IMR-90 (cell line): ENCODE results near the gene RFPL3. TPM values are rescaled to one million over a fixed set of nuclear protein-coding genes. Genes with fewer than 3 reads are reported as not detected.

ENCODE experiments used
- ATAC-seq: fragments of 200-7000 bp; cut with Tn5 transposase; 2 replicates; pipeline ENCODE4 v1.9.1; 2020; ENCODE audit warnings: low read depth, mild to moderate bottlenecking, moderate library complexity
- BruUV-seq: library from RNA; stranded (reverse); fragments of 400-500 nt; replicated peaks from 2 replicates; lab custom pipeline; 2021; lab: Mats Ljungman, UMichigan
- CTCF ChIA-PET: fragments of 300-600 bp; formaldehyde crosslinking; extraction: SDS; loops from one replicate; lab custom pipeline; 2021; ENCODE audit warnings: antibody characterized with exemption; lab: Yijun Ruan, JAX
- POLR2A ChIA-PET: fragments of 300-600 bp; sonication (Branson Sonifier 250); formaldehyde crosslinking; loops from one replicate; lab custom pipeline; 2022; ENCODE audit warnings: antibody characterized with exemption; ENCODE audit not compliant: unreplicated experiment; lab: Charles Lee
- DNase-seq: peaks from one replicate; pipeline ENCODE4 v3.0.0; 2013
- H2AFZ ChIP-seq: replicated peaks from 2 replicates; pipeline ENCODE3; 2013; ENCODE audit warnings: low read length, mild to moderate bottlenecking; ENCODE audit not compliant: poor library complexity
- H2AK5ac ChIP-seq: 2 replicates; pipeline ENCODE4 v1.6.1; 2013; ENCODE audit warnings: low read depth, low read length, inconsistent platforms
- H2AK9ac ChIP-seq: replicated peaks from 2 replicates; pipeline ENCODE3; 2013; ENCODE audit warnings: mild to moderate bottlenecking, low read depth, low read length, moderate library complexity; ENCODE audit not compliant: poor library complexity
- H2BK120ac ChIP-seq: 2 replicates; pipeline ENCODE4 v1.6.1; 2013; ENCODE audit warnings: low read depth, low read length, inconsistent platforms
- H2BK15ac ChIP-seq: 3 replicates; pipeline ENCODE4 v1.6.1; 2013; ENCODE audit warnings: low read depth, low read length, inconsistent platforms
- H2BK20ac ChIP-seq: 2 replicates; pipeline ENCODE4 v1.6.1; 2013; ENCODE audit warnings: low read depth, mild to moderate bottlenecking, inconsistent platforms, low read length, moderate library complexity
- H2BK5ac ChIP-seq: 2 replicates; pipeline ENCODE4 v1.6.1; 2013; ENCODE audit warnings: mild to moderate bottlenecking, low read depth, low read length, inconsistent platforms; ENCODE audit not compliant: poor library complexity, severe bottlenecking
- H3K14ac ChIP-seq: replicated peaks from 2 replicates; pipeline ENCODE4 v1.6.1; 2013; ENCODE audit warnings: low read depth, low read length, inconsistent platforms
- H3K18ac ChIP-seq: 2 replicates; pipeline ENCODE4 v1.6.1; 2013; ENCODE audit warnings: low read depth, low read length, control low read depth
- H3K23ac ChIP-seq: 2 replicates; pipeline ENCODE4 v1.6.1; 2013; ENCODE audit warnings: low read depth, low read length, inconsistent platforms
- H3K27ac ChIP-seq: 2 replicates; pipeline ENCODE4 v1.5.1; 2013; ENCODE audit warnings: mild to moderate bottlenecking, control low read depth, low read length; ENCODE audit not compliant: insufficient read depth
- H3K27me3 ChIP-seq: 2 replicates; pipeline ENCODE4 v1.6.1; 2013; ENCODE audit warnings: low read length; ENCODE audit not compliant: control insufficient read depth, insufficient read depth
- H3K36me3 ChIP-seq: 2 replicates; pipeline ENCODE4 v1.6.1; 2013; ENCODE audit warnings: low read length, mixed read lengths; ENCODE audit not compliant: control insufficient read depth, insufficient read depth
- H3K4ac ChIP-seq: 2 replicates; pipeline ENCODE4 v1.6.1; 2013; ENCODE audit warnings: low read depth, low read length, inconsistent platforms
- H3K4me1 ChIP-seq: 2 replicates; pipeline ENCODE4 v1.6.1; 2013; ENCODE audit warnings: low read length, mixed read lengths; ENCODE audit not compliant: control insufficient read depth, insufficient read depth
- H3K4me2 ChIP-seq: 2 replicates; pipeline ENCODE4 v1.6.1; 2013; ENCODE audit warnings: low read depth, mild to moderate bottlenecking, control low read depth, low read length, moderate library complexity
- H3K4me3 ChIP-seq: 2 replicates; pipeline ENCODE4 v1.5.1; 2013; ENCODE audit warnings: low read depth, mild to moderate bottlenecking, control low read depth, low read length, moderate library complexity; ENCODE audit not compliant: insufficient read depth
- H3K56ac ChIP-seq: 2 replicates; pipeline ENCODE4 v1.6.1; 2013; ENCODE audit warnings: low read length, inconsistent platforms; ENCODE audit not compliant: insufficient read depth; ENCODE audit errors: extremely low read depth
- H3K79me1 ChIP-seq, 2 experiments: 2 replicates each; pipeline ENCODE4 v1.6.1; 2013; ENCODE audit warnings: low read length in 2 of 2, inconsistent platforms in 1 of 2, low read depth in 1 of 2
- H3K9ac ChIP-seq: 2 replicates; pipeline ENCODE4 v1.6.1; 2013; ENCODE audit warnings: low read depth, low read length, control low read depth
- H3K9me1 ChIP-seq: 2 replicates; pipeline ENCODE4 v1.6.1; 2013; ENCODE audit warnings: low read length, inconsistent platforms; ENCODE audit not compliant: insufficient read depth
- H3K9me3 ChIP-seq: 2 replicates; pipeline ENCODE4 v1.6.1; 2013; ENCODE audit warnings: low read length; ENCODE audit not compliant: control insufficient read depth, insufficient read depth
- H4K20me1 ChIP-seq: 2 replicates; pipeline ENCODE4 v1.6.1; 2013; ENCODE audit warnings: low read length, inconsistent platforms; ENCODE audit not compliant: insufficient read depth
- H4K5ac ChIP-seq: 2 replicates; pipeline ENCODE4 v1.6.1; 2013; ENCODE audit warnings: mild to moderate bottlenecking, low read depth, low read length, control low read depth
- H4K8ac ChIP-seq, 2 experiments: 2 replicates each; pipeline ENCODE4 v1.6.1; 2013; ENCODE audit warnings: low read depth in 2 of 2, low read length in 2 of 2, control low read depth in 1 of 2, inconsistent platforms in 1 of 2
- H4K91ac ChIP-seq: 2 replicates; pipeline ENCODE4 v1.6.1; 2013; ENCODE audit warnings: low read depth, low read length, inconsistent platforms; ENCODE audit not compliant: insufficient read depth
- BHLHE40 ChIP-seq: fragments of 150-350 bp; IDR thresholded peaks from 2 replicates; pipeline ENCODE4 v1.6.1; 2016; ENCODE audit warnings: mild to moderate bottlenecking, low read depth, low read length
- CEBPB ChIP-seq: IDR thresholded peaks from 2 replicates; pipeline ENCODE4 v1.6.1; 2012; ENCODE audit warnings: low read depth, low read length, improper control_type of control experiment
- CHD1 ChIP-seq: IDR thresholded peaks from 2 replicates; pipeline ENCODE4 v1.6.1; 2012; ENCODE audit warnings: low read depth, low read length, improper control_type of control experiment
- CTCF ChIP-seq: conservative IDR thresholded peaks from 2 replicates; pipeline ENCODE4 v1.5.1; 2012; ENCODE audit warnings: mild to moderate bottlenecking, low read depth, low read length, improper control_type of control experiment
- FOS ChIP-seq: fragments of 150-350 bp; IDR thresholded peaks from 2 replicates; pipeline ENCODE4 v1.6.1; 2016; ENCODE audit warnings: low read depth, low read length
- MAFK ChIP-seq: IDR thresholded peaks from 2 replicates; pipeline ENCODE4 v1.6.1; 2012; ENCODE audit warnings: low read depth, low read length, improper control_type of control experiment
- MAZ ChIP-seq: IDR thresholded peaks from 2 replicates; pipeline ENCODE4 v1.6.1; 2012; ENCODE audit warnings: low read depth, mild to moderate bottlenecking, low read length, improper control_type of control experiment, moderate library complexity, borderline replicate concordance
- MXI1 ChIP-seq: IDR thresholded peaks from 2 replicates; pipeline ENCODE4 v1.6.1; 2012; ENCODE audit warnings: low read depth, mild to moderate bottlenecking, low read length, moderate library complexity, borderline replicate concordance
- NFE2L2 ChIP-seq: fragments of 150-350 bp; IDR thresholded peaks from 2 replicates; pipeline ENCODE4 v1.6.1; 2016; ENCODE audit warnings: low read depth, mild to moderate bottlenecking, low read length
- POLR2A ChIP-seq: IDR thresholded peaks from 2 replicates; pipeline ENCODE4 v1.6.1; 2012; ENCODE audit warnings: mild to moderate bottlenecking, low read depth, low read length
- RAD21 ChIP-seq: IDR thresholded peaks from 2 replicates; pipeline ENCODE4 v1.6.1; 2012; ENCODE audit warnings: low read length, improper control_type of control experiment
- RCOR1 ChIP-seq: IDR thresholded peaks from 2 replicates; pipeline ENCODE4 v1.6.1; 2012; ENCODE audit warnings: mild to moderate bottlenecking, low read length, improper control_type of control experiment; ENCODE audit not compliant: insufficient replicate concordance
- RFX5 ChIP-seq: IDR thresholded peaks from 2 replicates; pipeline ENCODE4 v1.8.0; 2012; ENCODE audit warnings: low read depth, mild to moderate bottlenecking, low read length, moderate library complexity
- SMC3 ChIP-seq: fragments of 150-350 bp; IDR thresholded peaks from 2 replicates; pipeline ENCODE4 v1.6.1; 2016; ENCODE audit warnings: low read depth, mild to moderate bottlenecking, antibody characterized with exemption, low read length, moderate library complexity
- USF2 ChIP-seq: fragments of 150-350 bp; IDR thresholded peaks from 2 replicates; pipeline ENCODE4 v1.6.1; 2017; ENCODE audit warnings: mild to moderate bottlenecking, antibody characterized with exemption, low read length, low read depth
- WGBS, 2 experiments: methylation state at CpG; one replicate each; pipeline versions ENCODE4 v1.1.5 to v1.1.7; 2013; ENCODE audit warnings: missing lambda C conversion rate in 2 of 2; ENCODE audit not compliant: insufficient read length in 1 of 2; ENCODE audit errors: extremely low coverage in 2 of 2; 5-methylcytosine and 5-hydroxymethylcytosine counted together
- dilution Hi-C: fragments of 300-500 bp; cut with HindIII; formaldehyde crosslinking; loops from one replicate; pipeline ENCODE4 v1.14.3; 2018; ENCODE audit warnings: low sequenced_read_pairs; ENCODE audit not compliant: unreplicated experiment
- in situ Hi-C: fragments of 300-500 bp; cut with MboI; formaldehyde crosslinking; loops from 3 replicates; pipeline ENCODE4 v1.14.3; 2019; ENCODE audit warnings: low sequenced_read_pairs, inconsistent platforms, mixed read lengths
- intact Hi-C: fragments of 100-400 bp; cut with micrococcal nuclease; formaldehyde crosslinking; loops from 2 replicates; pipeline ENCODE4 v1.10.0; 2022
- polyA plus RNA-seq, 3 experiments: library from polyadenylated mRNA; depleted of rRNA; stranded (reverse); fragments of >200 nt; gene quantifications; 2 replicates each; pipeline ENCODE4 v1.2.3, GENCODE V29; 2012; ENCODE audit warnings: low replicate concordance in 1 of 3
- total RNA-seq: library from RNA; depleted of rRNA; stranded (reverse); fragments of >200 nt; gene quantifications from 2 replicates; pipeline ENCODE4 v1.2.3, GENCODE V29; 2012

RFPL3 gene
- total and polyA plus RNA-seq, 2 of the 4 experiments (the other 2 are of a cell fraction), result not detected

GRCh38 chr22:32335471-32335870 lies 22.2 kb upstream of the RFPL3 start:
- no peak overlapping the region for H3K4me2 ChIP-seq
- H2AK5ac ChIP-seq, result no peak overlapping the region
- no CpG with 5 or more reads among the region's 10 CpGs for WGBS, 2 experiments
- ATAC-seq (no peak), DNase-seq (no peak)
- no peaks in the 10 kb centered on the region for H3K9me3 ChIP-seq
- H2BK20ac ChIP-seq, result no peak overlapping the region
- H3K56ac ChIP-seq, result no peak overlapping the region
- ChIA-PET POLR2A (no interaction called here), CTCF (no interaction called here)
- H3K4me1 ChIP-seq, result no peaks in the 10 kb centered on the region
- no peak overlapping the region for H3K18ac ChIP-seq
- H3K36me3 ChIP-seq, result no peaks in the 10 kb centered on the region
- TF ChIP-seq MAZ (no peak), RAD21 (no peak), CHD1 (no peak), SMC3 (no peak), RFX5 (no peak), POLR2A (no peak), USF2 (no peak), NFE2L2 (no peak), MXI1 (no peak), CTCF (no peak), MAFK (no peak), RCOR1 (no peak), CEBPB (no peak), FOS (no peak), BHLHE40 (no peak)
- dilution Hi-C loops, result no loop called here
- H3K9ac ChIP-seq, result no peak overlapping the region
- intact Hi-C loops, result no loop called here
- no TSS peak for BruUV-seq
- H2BK5ac ChIP-seq, result no peak overlapping the region
- no peak overlapping the region for H4K91ac ChIP-seq
- H2AK9ac ChIP-seq, result no peak overlapping the region
- H3K4me3 ChIP-seq, result no peak overlapping the region
- no peak overlapping the region for H3K27ac ChIP-seq
- H3K14ac ChIP-seq, result no peak overlapping the region
- in situ Hi-C loops, result no loop called here
- H4K20me1 ChIP-seq, result no peaks in the 10 kb centered on the region
- no peak overlapping the region for H4K5ac ChIP-seq
- H4K8ac ChIP-seq, result no peak overlapping the region
- no peak overlapping the region for H2BK15ac ChIP-seq
- no peak overlapping the region for H3K23ac ChIP-seq
- H3K9me1 ChIP-seq, result peaks cover 3% of the 10 kb centered on the region; the same call in 1 of the 2 replicates
- H2AFZ ChIP-seq, result no peak overlapping the region
- H3K4ac ChIP-seq, result no peak overlapping the region
- peaks cover 13% of the 10 kb centered on the region for H3K27me3 ChIP-seq
- H3K79me1 ChIP-seq, result no peaks in the 10 kb centered on the region
- no peak overlapping the region for H2BK120ac ChIP-seq
